Epithelial cell of proximal tubule (primary cell): ENCODE data around the gene SLC8A1. TPM values are rescaled to one million over a fixed set of nuclear protein-coding genes. Genes with fewer than 3 reads are reported as not detected.

ENCODE experiments used
- DNase-seq: peaks from one replicate; pipeline ENCODE4 v3.0.0-alpha.2; 2011; ENCODE audit warnings: low read depth
- H3K4me3 ChIP-seq: 2 replicates; pipeline ENCODE4 v1.5.1; 2011; ENCODE audit warnings: low read depth, mild to moderate bottlenecking, low read length
- total RNA-seq: library from RNA; depleted of rRNA; stranded (reverse); fragments of >200 nt; gene quantifications from 2 replicates; pipeline ENCODE4 v1.2.3, GENCODE V29; 2015
- TF ChIP-seq, protein P1 (sequence below): conservative IDR thresholded peaks from 2 replicates; pipeline ENCODE4 v1.5.1; 2012; ENCODE audit warnings: low read depth, mild to moderate bottlenecking, low read length

The SLC8A1 gene
- total RNA-seq, 1 donor from 2014 or later: 4.8 TPM

- DNase-seq: no peak
- TF ChIP-seq, protein P1, sequence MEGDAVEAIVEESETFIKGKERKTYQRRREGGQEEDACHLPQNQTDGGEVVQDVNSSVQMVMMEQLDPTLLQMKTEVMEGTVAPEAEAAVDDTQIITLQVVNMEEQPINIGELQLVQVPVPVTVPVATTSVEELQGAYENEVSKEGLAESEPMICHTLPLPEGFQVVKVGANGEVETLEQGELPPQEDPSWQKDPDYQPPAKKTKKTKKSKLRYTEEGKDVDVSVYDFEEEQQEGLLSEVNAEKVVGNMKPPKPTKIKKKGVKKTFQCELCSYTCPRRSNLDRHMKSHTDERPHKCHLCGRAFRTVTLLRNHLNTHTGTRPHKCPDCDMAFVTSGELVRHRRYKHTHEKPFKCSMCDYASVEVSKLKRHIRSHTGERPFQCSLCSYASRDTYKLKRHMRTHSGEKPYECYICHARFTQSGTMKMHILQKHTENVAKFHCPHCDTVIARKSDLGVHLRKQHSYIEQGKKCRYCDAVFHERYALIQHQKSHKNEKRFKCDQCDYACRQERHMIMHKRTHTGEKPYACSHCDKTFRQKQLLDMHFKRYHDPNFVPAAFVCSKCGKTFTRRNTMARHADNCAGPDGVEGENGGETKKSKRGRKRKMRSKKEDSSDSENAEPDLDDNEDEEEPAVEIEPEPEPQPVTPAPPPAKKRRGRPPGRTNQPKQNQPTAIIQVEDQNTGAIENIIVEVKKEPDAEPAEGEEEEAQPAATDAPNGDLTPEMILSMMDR: no peak
- H3K4me3 ChIP-seq: no peak overlapping the region
Observed at GRCh38 chr2:40380721-40381120, 71.2 kb downstream of the SLC8A1 start.

DNA sequence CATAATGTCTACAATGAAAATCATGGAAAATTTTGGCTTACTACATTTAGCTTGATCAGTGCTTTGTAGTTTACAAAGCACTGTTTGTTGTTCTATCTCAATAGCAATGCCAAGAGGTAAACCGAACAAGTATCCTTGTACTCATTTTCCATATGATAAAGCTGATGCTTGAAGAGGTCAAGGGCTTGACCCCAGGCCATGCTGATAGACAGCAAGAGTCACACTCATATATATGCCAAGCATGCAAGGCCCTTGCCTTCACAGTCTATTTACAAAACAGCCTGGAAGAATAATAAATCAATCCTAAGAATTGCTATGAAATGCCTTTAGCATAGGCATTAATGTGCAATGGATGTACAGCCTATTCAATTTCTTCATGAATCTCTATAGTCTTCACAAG lies 71.8 kb downstream of the SLC8A1 start:
- no peak overlapping the region for H3K4me3 ChIP-seq
- DNase-seq: no peak
- TF ChIP-seq, protein P1: no peak

- H3K4me3 ChIP-seq: no peak overlapping the region
- DNase-seq: no peak
- TF ChIP-seq, protein P1: no peak
Observed at GRCh38 chr2:40374543-40375240, 77.2 kb downstream of the SLC8A1 start.

- TF ChIP-seq, protein P1: no peak
- H3K4me3 ChIP-seq: no peak overlapping the region
- no peak for DNase-seq
Observed at GRCh38 chr2:40373111-40373510, 78.8 kb downstream of the SLC8A1 start.

- H3K4me3 ChIP-seq: no peak overlapping the region
- DNase-seq: no peak
- TF ChIP-seq, protein P1: no peak
Observed at GRCh38 chr2:40372283-40372985, 79.5 kb downstream of the SLC8A1 start.

DNA sequence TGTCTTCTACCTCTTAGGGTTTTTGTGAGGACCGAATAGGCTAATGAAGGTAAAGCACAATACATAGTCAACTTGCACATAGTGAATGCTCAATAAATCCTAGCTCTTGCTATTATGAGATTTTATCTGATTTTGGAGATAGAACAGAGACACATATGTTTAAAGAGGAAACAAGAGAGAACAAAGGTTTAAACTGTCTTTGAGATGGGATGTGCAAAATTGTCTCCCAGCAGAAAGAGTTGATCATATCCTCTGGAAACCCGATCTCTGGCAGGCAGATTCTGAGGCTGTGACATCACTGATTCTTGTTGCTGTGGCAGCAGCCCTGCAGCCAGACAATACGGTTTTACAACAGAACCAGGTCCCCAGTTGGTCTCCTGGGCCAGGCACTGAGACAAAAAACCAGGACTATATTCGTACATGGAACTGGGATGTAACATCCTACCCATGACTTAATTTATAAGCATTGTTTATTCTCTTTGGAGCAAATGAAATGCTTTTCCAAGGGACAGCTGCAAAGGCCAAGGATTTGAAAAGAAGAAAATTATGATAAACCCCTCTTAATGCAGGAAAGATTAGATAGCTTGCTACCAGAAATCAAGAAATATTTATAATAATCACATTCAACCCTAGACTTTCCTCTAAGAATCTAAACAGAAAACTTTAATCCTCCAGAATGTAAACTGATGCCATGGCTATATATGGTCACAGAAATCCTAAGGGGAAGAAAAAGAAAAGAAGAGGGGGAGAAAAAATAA lies 80.2 kb downstream of the SLC8A1 start:
- no peak for DNase-seq
- no peak overlapping the region for H3K4me3 ChIP-seq
- TF ChIP-seq, protein P1: no peak
